22Rv1 (cell line): ENCODE measurements around the gene C1orf21.

Experiments used
- H3K27ac ChIP-seq: fragments of 450-650 bp; 2 replicates; pipeline ENCODE4 v1.5.1; 2017
- ZFX ChIP-seq: fragments of 450-650 bp; IDR thresholded peaks from 2 replicates; pipeline ENCODE4 v1.6.1; 2017; ENCODE audit warnings: antibody characterized with exemption, borderline replicate concordance
- TF ChIP-seq, protein P1 (sequence below): fragments of 450-650 bp; IDR thresholded peaks from 2 replicates; pipeline ENCODE4 v1.5.1; 2017; ENCODE audit warnings: mild to moderate bottlenecking

Gene C1orf21

GRCh38 chr1:184643661-184644060 is 256.8 kb downstream of the C1orf21 start:
- H3K27ac ChIP-seq = no peak overlapping the region
- no peak for TF ChIP-seq ZFX
- TF ChIP-seq, protein P1, sequence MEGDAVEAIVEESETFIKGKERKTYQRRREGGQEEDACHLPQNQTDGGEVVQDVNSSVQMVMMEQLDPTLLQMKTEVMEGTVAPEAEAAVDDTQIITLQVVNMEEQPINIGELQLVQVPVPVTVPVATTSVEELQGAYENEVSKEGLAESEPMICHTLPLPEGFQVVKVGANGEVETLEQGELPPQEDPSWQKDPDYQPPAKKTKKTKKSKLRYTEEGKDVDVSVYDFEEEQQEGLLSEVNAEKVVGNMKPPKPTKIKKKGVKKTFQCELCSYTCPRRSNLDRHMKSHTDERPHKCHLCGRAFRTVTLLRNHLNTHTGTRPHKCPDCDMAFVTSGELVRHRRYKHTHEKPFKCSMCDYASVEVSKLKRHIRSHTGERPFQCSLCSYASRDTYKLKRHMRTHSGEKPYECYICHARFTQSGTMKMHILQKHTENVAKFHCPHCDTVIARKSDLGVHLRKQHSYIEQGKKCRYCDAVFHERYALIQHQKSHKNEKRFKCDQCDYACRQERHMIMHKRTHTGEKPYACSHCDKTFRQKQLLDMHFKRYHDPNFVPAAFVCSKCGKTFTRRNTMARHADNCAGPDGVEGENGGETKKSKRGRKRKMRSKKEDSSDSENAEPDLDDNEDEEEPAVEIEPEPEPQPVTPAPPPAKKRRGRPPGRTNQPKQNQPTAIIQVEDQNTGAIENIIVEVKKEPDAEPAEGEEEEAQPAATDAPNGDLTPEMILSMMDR = no peak

- no peak for TF ChIP-seq ZFX
Measured at GRCh38 chr1:184644771-184645170, 257.9 kb downstream of the C1orf21 start.

GRCh38 chr1:184646178-184646701 is 259.4 kb downstream of the C1orf21 start:
- H3K27ac ChIP-seq = no peak overlapping the region
- TF ChIP-seq, protein P1 = no peak

More at GRCh38 chr1:184644771-184645170, 257.9 kb downstream of the C1orf21 start:
- H3K27ac ChIP-seq = no peak overlapping the region

GRCh38 chr1:184646824-184647223 is 260.0 kb downstream of the C1orf21 start:
- TF ChIP-seq ZFX = no peak
- TF ChIP-seq, protein P1 = no peak
- no peak overlapping the region for H3K27ac ChIP-seq

DNA sequence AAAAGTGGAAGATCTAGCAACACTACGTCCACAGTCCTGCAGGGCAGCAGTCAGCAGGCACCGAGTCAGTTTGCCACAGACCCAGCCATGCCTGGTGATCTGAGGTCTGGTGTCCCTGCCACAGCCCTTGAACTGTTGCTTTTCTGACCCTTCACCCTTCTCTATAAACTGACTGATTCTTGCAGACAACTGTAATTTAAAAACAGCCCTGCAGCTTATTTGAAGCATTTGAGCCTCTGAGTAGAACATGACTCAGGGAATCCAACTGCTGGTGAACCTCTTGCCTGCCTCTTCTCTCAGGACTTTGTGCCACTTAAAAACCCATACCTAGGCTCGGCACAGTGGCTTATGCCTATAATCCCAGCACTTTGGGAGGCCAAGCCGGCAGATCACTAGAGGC is 260.6 kb downstream of the C1orf21 start:
- no peak overlapping the region for H3K27ac ChIP-seq
- TF ChIP-seq, protein P1 = no peak
- TF ChIP-seq ZFX = no peak

DNA sequence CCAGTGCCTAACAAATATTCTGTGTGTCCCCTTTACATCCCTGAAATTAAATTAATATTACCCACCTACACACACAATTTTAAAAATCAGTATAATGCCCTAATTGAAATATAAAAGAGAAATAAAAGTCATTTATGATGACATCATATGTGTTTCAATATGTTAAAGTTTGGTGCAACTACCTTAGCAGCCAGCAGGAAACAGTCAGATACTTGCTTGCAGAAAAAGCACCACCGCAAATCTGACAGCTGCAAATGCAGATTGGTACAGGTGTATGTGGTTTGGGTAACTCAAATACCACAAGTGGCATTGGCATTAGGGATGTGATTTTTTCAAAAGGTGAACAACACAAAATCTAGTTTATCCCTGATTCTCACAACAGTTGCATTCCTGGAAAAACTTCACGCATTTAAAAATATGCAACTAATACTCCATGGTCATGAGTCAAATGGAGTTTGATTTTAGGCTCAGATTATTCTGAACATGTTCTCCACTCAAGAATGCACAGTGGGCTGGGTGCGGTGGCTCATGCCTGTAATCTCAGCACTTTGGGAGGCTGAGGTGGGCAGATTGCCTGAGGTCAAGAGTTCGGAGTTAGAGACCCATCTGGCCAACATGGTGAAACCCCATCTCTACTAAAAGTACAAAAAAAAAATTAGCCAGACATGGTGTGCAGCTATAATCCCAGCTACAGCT is 261.5 kb downstream of the C1orf21 start:
- TF ChIP-seq ZFX = no peak
- TF ChIP-seq, protein P1 = no peak
- H3K27ac ChIP-seq = no peak overlapping the region

DNA sequence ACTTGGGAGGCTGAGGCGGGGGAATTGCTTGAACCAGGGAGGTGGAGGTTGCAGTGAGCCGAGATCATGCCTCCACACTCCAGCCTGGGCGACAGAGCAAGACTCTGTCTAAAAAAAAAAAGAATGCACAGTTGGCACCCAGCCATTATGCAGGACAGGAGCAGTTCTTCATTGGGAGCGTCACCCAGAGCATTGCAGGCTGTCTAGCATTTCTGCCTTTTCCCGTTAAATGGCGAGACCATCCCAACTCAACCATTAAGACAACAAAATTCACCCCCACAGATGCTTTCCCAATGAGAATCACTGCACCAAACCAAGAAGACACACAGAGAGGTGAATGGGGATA is 262.0 kb downstream of the C1orf21 start:
- no peak overlapping the region for H3K27ac ChIP-seq
- TF ChIP-seq, protein P1 = no peak
- no peak for TF ChIP-seq ZFX

DNA sequence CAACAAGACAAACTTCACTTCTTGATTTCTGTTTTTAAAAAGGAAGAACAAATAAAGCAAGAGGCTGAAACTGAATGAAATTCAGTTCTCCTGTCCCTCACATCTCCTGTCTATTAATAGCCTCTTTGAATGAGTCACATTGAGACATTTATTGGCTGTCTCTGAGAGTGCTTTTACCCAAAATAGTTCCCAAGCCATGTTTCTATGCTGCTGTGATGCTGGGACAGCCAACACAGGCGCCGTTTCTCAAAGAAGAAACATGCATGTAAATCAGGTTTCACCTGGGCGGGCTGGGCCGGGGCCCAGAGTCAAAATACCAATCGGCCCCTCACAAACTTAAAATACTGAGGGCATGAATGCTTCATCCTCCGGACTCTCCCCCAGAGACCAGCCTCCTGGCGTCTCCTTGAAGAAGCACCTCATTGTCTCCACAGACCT is 262.6 kb downstream of the C1orf21 start:
- TF ChIP-seq, protein P1 = no peak
- no peak for TF ChIP-seq ZFX
- H3K27ac ChIP-seq = no peak overlapping the region
